ENCODE results near the gene LINC00632. TPM values are rescaled to one million over a fixed set of nuclear protein-coding genes. Genes with fewer than 3 reads are reported as not detected.

The LINC00632 gene
- total RNA-seq, 1 donor, result 17.1 TPM

DNA sequence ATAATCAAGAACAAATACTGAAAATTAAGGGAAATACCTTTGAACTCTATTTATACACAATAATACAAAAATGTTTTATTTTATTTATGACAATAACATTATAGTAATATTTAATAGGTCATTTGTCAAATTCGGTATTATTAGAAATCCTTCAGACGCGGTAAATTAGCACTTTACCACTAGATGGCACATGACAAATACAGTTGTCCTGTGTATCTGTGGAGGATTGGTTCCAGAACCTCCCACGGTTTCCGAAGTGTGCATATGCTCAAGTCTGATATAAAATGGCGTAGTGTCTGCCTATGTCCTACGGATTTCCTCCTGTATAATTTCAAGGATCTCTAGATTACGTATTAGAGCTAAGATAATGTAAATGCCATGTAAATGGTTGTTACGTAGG, 8.1 kb upstream of the LINC00632 start:
- DNase-seq (ENCODE audit: low read depth), result peak; percentile 26
- TF ChIP-seq, protein P1, sequence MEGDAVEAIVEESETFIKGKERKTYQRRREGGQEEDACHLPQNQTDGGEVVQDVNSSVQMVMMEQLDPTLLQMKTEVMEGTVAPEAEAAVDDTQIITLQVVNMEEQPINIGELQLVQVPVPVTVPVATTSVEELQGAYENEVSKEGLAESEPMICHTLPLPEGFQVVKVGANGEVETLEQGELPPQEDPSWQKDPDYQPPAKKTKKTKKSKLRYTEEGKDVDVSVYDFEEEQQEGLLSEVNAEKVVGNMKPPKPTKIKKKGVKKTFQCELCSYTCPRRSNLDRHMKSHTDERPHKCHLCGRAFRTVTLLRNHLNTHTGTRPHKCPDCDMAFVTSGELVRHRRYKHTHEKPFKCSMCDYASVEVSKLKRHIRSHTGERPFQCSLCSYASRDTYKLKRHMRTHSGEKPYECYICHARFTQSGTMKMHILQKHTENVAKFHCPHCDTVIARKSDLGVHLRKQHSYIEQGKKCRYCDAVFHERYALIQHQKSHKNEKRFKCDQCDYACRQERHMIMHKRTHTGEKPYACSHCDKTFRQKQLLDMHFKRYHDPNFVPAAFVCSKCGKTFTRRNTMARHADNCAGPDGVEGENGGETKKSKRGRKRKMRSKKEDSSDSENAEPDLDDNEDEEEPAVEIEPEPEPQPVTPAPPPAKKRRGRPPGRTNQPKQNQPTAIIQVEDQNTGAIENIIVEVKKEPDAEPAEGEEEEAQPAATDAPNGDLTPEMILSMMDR (IDR thresholded peaks at IDR 0.05; ENCODE audit: insufficient read depth, low read length), result peak; percentile 33
- H3K4me3 ChIP-seq (ENCODE audit: low read depth, low read length), result no peak overlapping the region

GRCh38 chrX:140710710-140711109, 1.2 kb downstream of the LINC00632 start:
- no peak overlapping the region for H3K4me3 ChIP-seq (ENCODE audit: low read depth, low read length)
- DNase-seq (ENCODE audit: low read depth), result no peak
- TF ChIP-seq, protein P1 (IDR thresholded peaks at IDR 0.05; ENCODE audit: insufficient read depth, low read length), result no peak

- TF ChIP-seq, protein P1 (IDR thresholded peaks at IDR 0.05; ENCODE audit: insufficient read depth, low read length), result no peak
- DNase-seq (ENCODE audit: low read depth), result no peak
- no peak overlapping the region for H3K4me3 ChIP-seq (ENCODE audit: low read depth, low read length)
Observed at GRCh38 chrX:140711894-140712293, 2.3 kb downstream of the LINC00632 start.

GRCh38 chrX:140712413-140713173, 3.0 kb downstream of the LINC00632 start:
- H3K4me3 ChIP-seq (ENCODE audit: low read depth, low read length), result no peak overlapping the region
- no peak for DNase-seq (ENCODE audit: low read depth)
- TF ChIP-seq, protein P1 (IDR thresholded peaks at IDR 0.05; ENCODE audit: insufficient read depth, low read length), result no peak

GRCh38 chrX:140713174-140713539, 3.6 kb downstream of the LINC00632 start:
- no peak for DNase-seq (ENCODE audit: low read depth)
- no peak overlapping the region for H3K4me3 ChIP-seq (ENCODE audit: low read depth, low read length)

DNA sequence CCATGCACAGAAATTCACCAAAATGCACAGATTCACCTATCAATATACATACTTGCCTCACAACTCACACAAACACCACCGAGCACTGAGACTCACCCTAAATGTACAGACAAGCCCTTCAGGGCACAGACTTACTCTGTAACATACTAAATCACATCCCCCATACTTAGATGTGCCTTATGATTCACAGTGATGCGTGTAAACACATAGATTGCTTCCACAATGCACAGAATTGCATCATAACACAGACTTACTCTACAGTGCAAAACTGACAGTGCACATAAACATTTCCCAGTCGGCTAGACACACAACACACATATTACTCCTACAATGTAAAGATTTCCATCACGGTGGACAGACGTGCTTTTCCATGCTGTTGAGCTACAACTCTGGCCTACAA, 6.2 kb downstream of the LINC00632 start:
- TF ChIP-seq, protein P1 (IDR thresholded peaks at IDR 0.05; ENCODE audit: insufficient read depth, low read length), result no peak
- DNase-seq (ENCODE audit: low read depth), result no peak
- no peak overlapping the region for H3K4me3 ChIP-seq (ENCODE audit: low read depth, low read length)

More at GRCh38 chrX:140713174-140713539, 3.6 kb downstream of the LINC00632 start:
- TF ChIP-seq, protein P1 (IDR thresholded peaks at IDR 0.05; ENCODE audit: insufficient read depth, low read length), result no peak

All from fibroblast of the aortic adventitia (primary cell).